ENCODE data around the gene RTN4. TPM values are rescaled to one million over a fixed set of nuclear protein-coding genes. Genes with fewer than 3 reads are reported as not detected.

Gene RTN4
- total RNA-seq, 1 donor from 2014 or later, result 78.4 TPM

GRCh38 chr2:54944724-54945326 lies 105.4 kb downstream of the RTN4 start:
- no peak for DNase-seq (ENCODE audit: missing footprints)
- no peak for ATAC-seq
- intact Hi-C loops (cut with DNase I), result no loop called here

DNA sequence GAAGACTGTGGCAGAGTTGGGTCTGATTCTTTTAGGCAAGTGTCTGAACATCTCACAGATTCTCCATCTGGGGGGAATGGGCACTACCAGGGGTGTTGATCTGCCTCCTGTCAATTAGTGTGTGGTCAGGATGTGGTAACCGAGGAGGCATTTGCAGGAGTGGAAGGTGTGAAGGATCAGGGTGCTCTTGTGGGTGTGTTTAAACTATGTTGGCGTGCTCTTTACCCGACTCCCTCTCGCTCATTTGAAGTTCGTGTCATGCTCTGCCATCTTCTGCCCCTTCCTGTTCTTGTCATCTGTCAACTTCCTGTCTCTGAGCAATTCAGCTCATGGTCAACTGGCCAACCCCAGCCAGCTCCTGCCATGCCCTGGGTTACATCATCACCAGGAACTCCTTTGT lies 107.9 kb downstream of the RTN4 start:
- intact Hi-C loops (cut with DNase I), result no loop called here
- no peak for ATAC-seq
- no peak for DNase-seq (ENCODE audit: missing footprints)

- no peak for ATAC-seq
Measured at GRCh38 chr2:54941248-54941984, 108.8 kb downstream of the RTN4 start.

GRCh38 chr2:54940723-54941122 lies 109.5 kb downstream of the RTN4 start:
- intact Hi-C loops (cut with DNase I), result no loop called here
- ATAC-seq, result no peak
- DNase-seq (ENCODE audit: missing footprints), result no peak

More at GRCh38 chr2:54941248-54941984, 108.8 kb downstream of the RTN4 start:
- intact Hi-C loops (cut with DNase I), result no loop called here
- DNase-seq (ENCODE audit: missing footprints), result no peak

DNA sequence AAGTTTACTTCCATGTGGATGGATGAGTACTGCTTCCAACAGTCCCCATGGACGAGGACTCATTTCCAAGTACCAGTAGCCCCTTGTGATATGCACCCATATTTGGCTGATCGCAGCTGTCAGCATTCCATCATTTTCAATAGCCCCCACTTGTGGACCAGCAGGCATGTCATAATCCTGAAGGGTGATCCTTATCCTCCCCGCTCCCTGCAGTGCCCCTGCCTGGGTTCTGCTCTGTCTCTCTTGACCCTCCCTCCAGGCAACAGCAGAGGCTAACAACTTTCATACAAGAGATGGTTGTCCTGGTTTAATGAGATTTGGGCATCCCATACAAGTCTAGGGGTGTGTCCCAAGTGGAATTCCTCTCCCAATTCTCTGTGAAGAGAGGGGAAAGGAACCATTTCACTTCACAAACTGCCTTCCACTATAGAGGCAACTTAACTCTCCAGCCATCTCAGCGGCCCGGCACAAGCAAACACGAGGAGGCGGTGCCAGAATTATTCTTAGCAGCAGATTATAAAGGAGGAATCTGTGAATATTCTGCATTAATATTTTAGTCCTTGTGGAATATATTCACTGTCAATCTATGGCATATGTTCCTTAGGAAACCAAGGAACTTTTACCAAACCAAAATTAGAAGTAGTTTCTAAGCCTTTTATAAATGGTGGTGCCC lies 110.7 kb downstream of the RTN4 start:
- ATAC-seq (no peak), DNase-seq (ENCODE audit: missing footprints) (no peak)
- intact Hi-C loops (cut with DNase I), result no loop called here

GRCh38 chr2:54936766-54937165 lies 113.5 kb downstream of the RTN4 start:
- intact Hi-C loops (cut with DNase I), result no loop called here
- DNase-seq (ENCODE audit: missing footprints) (no peak), ATAC-seq (no peak)

GRCh38 chr2:54935389-54935788 lies 114.9 kb downstream of the RTN4 start:
- ATAC-seq, result no peak
- intact Hi-C loops (cut with DNase I), result no loop called here
- DNase-seq (ENCODE audit: missing footprints), result no peak

GRCh38 chr2:54931473-54931872 lies 118.8 kb downstream of the RTN4 start:
- ATAC-seq, result no peak
- intact Hi-C loops (cut with DNase I), result no loop called here
- no peak for DNase-seq (ENCODE audit: missing footprints)

DNA sequence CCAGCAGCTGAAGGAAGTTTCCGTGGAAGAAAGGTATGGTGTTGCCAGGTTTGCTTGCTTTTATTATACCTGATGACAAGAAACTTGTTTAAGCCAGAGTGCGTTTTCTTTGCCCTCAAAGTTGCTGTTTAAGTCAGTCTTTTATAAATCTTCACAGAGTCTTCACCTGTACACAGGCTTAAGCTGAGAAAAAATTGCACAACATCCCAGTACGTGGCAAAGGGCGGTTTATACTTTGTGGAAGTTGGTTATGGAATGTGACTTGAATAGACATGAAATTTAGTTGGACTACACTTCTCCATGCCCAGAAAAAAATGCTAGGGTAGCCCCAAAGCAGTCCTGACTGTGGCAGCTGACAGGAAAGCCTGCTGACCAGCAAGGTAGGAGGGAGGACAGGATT lies 121.5 kb downstream of the RTN4 start:
- ATAC-seq, result no peak
- intact Hi-C loops (cut with DNase I), result no loop called here

DNA sequence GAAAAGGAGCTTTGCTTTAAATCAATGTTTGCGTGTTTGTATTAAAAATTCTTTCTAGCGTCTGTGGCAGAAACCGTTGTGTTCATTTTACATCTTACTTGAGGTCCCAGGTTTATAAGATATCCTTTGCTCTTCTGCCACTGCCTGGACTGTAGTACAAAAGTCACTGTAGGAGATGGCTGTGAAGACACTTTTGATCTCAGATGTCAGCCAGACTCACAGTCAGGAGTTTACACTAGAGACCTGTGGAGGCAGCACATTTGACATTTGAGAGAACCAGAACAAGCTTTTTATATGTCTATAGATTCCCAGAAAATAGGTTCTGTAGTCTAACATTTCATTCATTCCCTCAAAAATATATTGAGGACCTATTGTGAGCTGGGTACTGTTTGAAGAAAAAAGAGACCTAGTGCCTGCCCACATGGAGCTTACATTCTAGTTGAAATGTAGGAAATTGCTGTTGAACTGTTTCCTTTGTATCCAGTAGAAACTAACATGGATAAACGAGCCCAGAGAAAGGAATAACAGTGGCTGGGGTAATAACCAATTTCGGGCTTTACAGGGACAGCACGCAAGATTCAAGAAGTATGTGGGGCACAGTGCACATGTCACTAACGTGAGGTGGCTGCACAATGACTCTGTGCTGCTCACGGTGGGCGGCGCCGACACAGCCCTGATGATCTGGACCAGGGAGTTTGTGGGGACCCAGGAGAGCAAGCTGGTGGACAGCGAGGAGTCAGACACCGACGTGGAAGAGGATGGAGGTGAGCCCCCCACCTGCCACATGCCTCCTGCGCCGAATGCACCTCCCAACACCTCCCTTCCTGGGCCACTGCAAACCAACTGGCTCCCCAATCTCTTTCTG lies 122.3 kb downstream of the RTN4 start:
- no peak for DNase-seq (ENCODE audit: missing footprints)
- intact Hi-C loops (cut with DNase I), result no loop called here
- ATAC-seq, result no peak

More for the DNA sequence above, 121.5 kb downstream of the RTN4 start:
- DNase-seq (ENCODE audit: missing footprints), result no peak

GRCh38 chr2:54927085-54927750 lies 123.0 kb downstream of the RTN4 start:
- ATAC-seq, result no peak
- DNase-seq (ENCODE audit: missing footprints), result no peak
- intact Hi-C loops (cut with DNase I), result no loop called here

- ATAC-seq (no peak), DNase-seq (ENCODE audit: missing footprints) (no peak)
- intact Hi-C loops (cut with DNase I), result no loop called here
Measured at GRCh38 chr2:54925022-54925421, 125.2 kb downstream of the RTN4 start.

DNA sequence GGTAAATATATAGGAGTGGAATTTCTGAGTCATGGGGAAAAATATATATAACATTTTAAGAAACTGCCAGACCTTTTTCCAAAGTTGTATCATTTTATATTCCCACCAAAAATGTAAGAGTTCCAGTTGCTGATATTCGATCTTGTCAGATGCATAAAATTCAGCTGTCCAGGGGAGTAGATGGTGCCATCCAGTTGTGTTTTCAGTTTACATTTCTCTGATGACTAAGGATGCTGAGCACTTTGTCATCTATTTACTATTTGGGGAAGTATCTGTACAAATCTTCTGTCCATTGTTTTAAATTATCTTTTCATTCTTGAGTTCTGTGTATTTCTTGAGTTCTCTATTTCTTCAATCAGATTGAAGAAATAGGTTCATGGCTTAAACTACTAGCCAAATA lies 126.1 kb downstream of the RTN4 start:
- no peak for DNase-seq (ENCODE audit: missing footprints)
- ATAC-seq, result no peak
- intact Hi-C loops (cut with DNase I), result no loop called here

Other genes with a start within 250 kb of the RTN4 start
- gene CLHC1, start 181.8 kb upstream of the RTN4 start, total RNA-seq, result 6.7 TPM
- 472 TPM for gene RPS27A, start 182.2 kb upstream of the RTN4 start, total RNA-seq
- 49.6 TPM for gene MTIF2, start 218.8 kb upstream of the RTN4 start, total RNA-seq